GM21423 (cell line): Measurements from ENCODE around the gene ZNHIT6.

Experiments used
- ATAC-seq: cut with Tn5 transposase; IDR thresholded peaks from one replicate; pipeline ENCODE4 v1.9.1; 2021; ENCODE audit warnings: mild to moderate bottlenecking, moderate library complexity; ENCODE audit not compliant: unreplicated experiment

ZNHIT6 gene

DNA sequence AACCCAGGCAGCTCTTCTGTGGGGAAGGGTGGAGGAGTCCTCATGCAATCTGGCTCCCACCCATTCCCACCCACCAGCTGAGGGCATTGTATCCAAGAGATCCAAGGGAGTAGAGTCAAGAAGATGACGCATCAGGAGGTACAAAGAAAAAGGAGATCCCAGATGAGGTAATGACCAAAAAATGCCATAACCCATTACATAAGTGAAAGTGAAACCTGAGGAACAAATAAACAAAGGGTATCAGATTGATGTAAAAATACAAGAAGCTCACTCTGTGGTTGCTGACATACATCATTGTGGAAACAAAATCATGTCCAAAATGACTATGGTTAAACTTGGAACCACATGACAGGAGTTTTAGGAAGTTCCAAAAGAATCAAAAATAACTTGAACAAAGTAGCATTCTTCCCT, 85.2 kb downstream of the ZNHIT6 start:
- no peak for ATAC-seq

DNA sequence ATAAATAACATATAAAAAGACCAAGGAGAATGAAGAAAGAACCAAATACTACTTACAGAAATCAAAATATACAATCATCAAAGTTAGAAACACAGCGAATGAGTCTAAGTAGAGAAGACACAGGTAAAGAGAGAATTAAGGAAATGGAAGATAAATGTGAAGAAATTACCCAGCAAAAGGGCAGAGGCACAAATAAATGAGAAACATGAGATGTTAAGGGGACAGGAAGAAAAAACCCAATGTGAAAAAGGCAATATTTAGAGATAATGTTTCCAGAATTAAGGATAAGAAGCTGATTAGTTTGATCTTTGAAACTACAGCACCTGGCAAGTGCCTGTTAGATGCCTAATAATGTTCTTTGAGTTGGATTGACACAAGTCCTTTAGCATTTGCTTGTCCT, 86.8 kb downstream of the ZNHIT6 start:
- no peak for ATAC-seq

DNA sequence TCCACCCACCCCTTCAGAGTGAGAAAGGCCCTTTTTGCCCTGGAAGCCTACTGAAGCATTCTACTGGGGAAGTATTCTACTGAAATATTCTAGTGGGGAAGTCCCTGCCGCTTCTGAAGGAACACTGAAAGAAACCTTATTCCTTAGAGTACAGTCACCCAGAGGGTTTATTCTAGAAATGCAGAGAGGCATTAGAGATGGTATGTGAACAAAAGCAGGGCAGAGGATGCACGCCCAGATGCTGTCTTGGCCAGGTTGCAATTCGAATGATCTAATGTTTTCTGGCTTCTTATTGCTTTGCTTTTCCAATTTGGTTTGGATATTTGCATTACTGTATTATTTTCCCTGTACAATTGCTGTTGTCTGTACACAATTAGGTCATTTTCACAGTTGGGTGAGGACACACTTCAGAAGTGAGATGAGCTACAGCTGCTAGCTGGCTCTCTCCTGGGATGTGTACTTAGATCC, 90.6 kb downstream of the ZNHIT6 start:
- ATAC-seq: no peak

DNA sequence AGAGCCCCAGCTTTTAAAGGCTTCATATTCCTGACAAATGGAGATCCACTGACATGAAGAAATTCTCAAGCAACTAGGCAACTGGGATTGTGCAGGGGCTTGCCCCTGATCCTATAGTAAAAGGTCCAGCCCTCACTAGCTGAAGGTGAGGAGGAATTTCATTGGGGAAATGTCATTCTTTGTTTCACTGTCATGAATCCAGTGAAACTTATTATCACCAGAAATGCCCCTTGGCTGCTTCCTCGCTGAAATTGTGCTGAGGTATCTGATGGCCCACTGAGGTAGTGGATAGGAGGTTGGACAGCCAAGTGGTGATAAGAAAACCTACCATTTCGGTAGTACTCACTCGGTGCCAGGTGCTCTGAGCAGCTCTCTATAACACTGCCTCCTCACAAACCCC, 91.5 kb downstream of the ZNHIT6 start:
- ATAC-seq: no peak

DNA sequence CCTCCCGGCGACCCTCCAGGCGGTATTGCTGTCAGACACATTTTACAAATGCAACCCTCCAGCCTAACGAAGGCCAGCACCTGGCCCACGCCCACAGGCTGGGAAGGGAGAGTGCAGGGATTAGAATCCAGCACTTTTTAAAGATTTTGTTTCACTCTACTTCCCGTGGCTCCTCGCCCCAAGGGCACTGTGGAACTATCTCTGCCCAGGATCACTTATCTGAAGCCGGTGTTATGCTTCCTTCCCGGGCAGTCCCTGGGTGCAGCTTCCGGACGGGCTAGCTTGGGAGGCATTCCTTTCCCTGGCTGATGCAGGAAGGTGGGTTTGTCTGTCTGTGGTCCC, 91.9 kb downstream of the ZNHIT6 start:
- no peak for ATAC-seq

DNA sequence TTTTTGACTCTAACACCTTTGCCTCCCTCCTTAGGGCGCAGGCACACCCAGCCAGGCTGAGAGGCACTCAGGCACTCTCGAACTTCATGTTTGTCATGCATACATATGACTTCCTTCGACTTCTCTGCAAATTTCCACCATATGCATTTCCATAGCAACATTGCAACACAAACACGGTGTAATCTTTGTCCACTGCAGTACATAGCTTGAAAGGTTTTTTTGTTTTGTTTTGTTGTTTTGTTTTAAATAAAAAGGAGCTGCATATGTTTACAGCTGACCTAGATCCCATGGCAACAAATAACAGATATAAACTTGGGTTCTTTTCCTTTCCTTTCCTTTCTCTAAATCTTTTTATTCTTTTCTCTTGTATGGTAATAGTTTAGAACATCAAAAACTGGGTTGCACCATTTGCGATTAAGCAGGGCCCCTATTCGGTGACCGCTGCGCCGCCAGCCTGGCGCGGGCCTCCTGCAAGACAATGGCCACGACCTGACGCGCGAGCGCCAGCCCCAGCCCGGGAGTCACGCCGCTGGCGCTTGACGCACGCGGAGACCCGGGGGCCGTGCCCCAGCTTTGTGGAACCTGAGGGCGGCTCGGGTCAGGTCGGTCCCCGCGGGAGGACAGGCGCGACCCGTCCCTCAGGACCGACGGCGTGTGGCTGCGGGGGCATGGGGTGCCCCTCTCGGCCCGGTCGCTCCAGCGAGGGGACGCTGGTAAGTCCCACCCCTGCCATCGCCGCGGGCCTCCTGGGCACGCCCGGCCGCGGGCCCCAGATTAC, 92.5 kb downstream of the ZNHIT6 start:
- no peak for ATAC-seq

DNA sequence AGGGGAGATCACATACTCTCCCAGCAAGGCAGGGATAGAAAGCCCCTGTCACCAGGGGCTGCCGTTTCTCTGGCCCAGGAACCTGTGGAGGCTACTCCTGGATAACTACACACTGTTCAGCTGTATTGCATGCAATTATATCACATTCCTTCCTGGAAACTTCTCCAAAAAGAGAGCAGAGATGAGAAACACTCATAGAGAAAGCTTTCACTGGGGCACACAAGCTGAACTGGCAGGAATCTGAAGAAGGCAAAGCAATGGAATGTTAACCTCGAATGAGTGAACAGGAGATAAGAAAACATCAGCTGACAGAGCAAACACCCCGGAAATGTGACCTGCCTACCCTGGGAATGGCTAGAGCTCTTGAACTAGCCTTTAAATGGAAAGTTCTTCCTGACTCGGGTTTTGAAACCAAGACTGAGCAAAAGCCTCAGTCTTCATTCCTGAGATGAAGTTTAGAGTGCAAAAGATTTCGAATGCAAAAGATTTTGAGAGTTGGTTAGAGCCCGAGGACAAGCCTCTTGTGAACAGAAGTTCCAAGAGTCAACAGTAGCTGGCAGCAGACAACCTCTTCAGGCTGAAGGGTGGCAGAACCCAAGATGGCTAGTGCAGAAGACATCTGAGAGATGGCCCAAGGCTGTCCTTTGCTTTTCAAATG, 95.4 kb downstream of the ZNHIT6 start:
- no peak for ATAC-seq

DNA sequence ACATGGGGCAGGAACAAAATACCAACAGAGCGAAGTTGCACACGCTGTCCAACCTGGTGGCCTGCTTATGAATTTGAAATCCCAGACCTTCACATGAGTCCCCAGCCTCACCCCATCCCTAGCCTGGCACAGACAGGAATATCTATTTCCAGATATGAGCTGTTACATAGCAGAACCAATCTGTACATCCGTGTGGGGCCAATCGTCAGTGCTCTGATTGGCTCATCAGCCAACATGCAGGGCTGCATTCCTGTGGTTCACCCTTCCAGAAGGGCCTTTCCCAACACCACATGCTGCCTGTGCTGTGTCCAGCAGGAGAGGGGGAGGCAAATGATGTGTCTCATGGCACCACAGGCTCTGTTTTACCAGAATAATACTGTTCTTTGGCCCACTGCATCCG, 96.4 kb downstream of the ZNHIT6 start:
- no peak for ATAC-seq

DNA sequence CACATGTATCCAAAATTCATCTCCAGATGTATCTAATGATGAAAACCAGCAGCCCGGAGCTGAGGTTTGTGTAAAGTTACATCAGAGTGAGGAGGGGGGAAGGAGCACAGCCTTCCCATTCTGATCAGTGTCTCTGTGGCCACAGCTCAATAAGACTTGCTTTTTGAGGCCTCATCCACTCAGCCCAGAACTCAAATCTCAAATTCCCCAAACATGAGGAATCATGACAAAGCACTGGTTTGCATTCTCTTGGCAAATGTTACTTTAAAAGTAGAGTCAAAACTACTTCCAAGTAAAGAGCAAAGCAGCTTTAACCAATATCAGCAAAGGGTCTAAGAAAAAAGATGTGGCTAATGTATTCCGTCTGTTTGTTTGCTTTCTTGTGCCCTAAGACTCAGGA, 96.8 kb downstream of the ZNHIT6 start:
- no peak for ATAC-seq

DNA sequence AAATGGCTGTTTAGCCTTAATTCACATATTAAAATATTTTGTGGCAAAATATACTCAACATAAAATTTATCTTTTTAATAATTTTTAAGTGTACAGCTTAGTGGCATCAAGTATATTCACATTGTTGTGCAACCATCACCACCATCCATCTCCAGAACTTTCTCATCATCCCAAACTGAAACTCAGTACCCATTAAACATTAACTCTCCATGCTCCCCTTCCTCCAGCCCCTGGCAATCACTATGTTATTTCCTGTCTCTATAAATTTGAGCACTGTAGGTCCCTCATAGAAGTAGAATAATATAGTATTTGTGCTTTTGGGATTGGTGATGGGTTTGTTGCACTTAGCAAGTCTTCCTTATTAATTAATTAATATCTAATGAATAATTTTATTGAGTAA, 98.3 kb downstream of the ZNHIT6 start:
- ATAC-seq: no peak

DNA sequence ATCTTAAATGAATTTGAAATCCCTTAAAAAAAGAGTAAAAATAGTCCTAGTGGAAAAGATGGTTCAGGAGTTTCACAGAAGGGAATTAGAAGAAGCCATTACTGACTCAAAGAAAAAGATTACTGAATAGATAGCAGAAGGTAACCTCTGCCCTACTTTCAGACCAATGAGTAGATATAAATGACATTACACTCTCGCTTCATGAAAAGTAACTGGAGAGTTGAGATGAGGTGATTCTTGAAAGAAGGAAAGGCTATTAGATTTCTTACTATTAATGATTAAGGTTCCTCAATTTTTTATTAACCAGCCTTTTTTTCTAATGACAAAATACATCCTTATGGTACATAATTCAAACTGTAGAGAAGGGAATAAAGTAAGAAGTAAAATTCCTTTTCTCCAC, 99.4 kb downstream of the ZNHIT6 start:
- ATAC-seq: no peak

DNA sequence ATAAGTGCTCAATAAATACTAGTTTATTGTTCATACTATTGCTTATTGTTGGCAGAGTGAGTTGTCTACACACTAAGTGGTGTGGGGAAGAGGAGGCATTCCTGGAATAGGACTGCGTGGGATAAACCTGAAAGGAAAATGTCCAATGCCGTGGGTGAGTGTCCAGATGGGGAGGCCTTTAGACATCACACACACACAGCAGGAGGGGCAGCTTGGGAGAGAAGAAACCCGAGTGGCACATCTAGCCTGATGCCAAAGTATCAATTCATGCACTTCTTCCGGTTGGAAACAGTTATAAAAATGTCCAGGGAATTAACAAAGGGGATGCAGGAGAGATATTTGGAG, 100.3 kb downstream of the ZNHIT6 start:
- ATAC-seq: no peak

DNA sequence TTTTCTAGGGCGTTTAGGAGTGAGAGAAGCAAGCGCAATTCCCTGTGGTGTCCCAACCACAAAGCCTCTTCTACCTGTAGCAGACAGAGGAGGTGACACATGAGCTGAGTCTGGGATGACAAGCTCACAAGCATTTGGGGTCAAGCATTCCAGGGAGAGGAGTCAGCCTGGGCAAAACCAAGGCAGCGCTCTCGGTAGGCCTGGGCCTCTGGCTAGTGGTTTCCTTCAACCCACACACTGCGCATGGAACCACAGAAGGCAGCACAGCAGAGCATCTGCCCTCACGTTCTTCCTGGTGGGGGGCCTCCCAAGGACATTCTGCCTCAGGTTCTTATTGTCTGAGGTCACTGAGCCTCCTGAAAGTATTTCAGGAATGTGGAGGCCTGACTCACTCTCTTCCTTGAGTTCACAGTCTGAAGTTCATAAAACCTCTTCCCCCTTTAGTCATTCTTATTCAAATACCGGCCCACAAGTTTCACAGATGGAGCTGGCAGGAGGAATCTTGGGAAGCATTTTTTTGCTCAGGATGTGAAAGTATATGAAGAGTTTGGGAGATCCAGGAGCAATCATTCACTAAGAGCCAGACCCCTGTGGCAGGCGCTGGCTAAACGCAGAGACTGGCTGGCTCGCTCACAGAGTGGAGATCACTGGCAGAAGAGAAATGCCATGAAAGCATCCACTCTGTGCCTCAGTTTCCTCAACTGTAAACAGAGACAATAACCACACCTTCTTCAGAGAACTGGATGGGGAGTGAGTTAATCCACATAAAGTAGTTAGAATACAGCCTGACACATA, 100.9 kb downstream of the ZNHIT6 start:
- no peak for ATAC-seq

DNA sequence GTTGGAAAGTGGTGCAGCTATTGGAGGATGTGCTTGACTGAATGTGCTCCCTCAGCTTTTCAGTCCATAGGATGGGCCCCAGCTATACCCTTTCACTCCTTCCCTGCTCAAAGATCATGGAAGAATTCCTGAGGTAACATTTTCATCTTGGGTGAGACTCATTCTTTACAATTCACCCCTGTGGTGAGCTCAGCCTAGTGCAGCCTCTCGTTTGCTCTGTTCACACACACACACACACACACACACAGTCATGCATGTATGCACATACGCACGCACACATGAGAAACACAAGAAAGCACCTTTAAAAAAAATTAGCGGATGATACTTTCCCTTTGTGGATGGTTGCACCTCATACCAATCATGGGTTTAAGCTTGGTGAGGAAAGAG, 101.8 kb downstream of the ZNHIT6 start:
- no peak for ATAC-seq

DNA sequence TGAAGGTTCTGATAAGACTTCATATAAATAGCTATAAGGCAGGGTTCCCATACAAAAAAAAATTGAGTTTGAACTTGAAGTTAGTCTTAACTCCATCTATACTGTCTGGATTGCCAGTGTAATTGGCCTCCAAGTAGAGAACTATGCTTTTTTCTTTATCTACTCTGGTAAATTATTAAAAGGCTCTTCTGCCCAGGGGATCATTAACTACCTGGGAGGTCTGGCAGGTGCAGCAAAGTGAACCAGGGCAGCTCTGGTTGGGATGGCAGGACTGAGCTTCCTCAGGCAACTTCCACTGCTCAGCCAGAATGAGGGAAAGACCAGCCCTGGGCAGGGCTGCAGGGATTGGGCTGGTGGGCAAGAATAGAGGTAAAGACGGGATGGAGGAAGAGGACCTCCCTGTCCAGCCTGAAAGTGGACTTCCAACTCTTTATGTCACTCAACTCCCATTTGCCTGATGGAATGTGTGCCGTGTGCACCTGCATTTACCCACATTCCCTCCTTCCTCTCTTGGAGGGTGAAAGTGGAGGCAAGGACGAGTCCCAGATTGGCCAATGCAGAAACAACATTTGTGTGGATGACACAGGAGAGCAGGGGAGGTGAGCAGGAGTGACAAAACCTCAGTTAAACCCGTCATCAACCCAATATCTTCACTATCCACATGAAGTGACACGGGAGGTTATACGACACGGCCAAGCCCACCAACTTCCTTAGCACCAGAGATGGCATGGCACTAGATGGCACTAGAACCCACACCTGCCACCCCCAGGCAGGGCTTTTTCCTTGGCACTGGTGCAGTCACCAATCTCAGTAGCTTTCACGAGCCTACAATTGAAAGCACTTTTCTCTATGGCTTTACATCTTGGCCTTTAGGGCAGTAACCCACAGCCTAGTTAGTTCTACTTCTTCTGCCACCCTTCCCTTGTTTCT, 102.5 kb downstream of the ZNHIT6 start:
- no peak for ATAC-seq

DNA sequence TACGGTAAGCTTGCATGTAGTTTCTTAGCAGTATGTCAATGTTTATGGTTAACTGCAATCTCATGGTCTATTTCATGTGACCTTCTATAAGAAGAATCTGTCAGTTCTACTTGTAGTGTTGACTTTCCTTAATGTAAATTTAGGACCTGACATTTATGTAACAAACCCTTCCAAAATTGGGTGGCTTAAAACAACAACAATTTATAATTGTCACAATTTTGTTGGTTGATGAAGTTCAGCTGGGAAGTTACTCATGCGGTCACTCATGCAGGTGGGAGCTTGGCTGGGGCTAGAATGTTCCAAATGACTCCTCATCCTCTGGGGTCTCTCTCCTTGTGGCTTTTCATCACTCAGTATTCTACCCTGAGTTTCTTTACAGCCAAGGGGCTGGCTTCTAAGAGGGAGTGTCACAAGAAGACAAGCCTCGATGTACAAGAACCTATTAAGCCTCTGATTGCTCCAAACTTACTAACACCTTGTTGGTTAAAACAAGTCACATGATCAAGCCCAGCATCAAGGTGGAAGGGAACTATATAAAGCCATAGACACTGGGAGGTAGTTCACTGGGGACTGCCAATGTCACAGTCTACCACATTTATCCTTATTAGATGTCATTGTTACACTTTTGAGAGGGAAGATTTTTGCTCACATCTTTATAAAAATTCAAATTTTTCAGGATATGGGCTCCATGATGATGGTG, 103.8 kb downstream of the ZNHIT6 start:
- ATAC-seq: no peak

DNA sequence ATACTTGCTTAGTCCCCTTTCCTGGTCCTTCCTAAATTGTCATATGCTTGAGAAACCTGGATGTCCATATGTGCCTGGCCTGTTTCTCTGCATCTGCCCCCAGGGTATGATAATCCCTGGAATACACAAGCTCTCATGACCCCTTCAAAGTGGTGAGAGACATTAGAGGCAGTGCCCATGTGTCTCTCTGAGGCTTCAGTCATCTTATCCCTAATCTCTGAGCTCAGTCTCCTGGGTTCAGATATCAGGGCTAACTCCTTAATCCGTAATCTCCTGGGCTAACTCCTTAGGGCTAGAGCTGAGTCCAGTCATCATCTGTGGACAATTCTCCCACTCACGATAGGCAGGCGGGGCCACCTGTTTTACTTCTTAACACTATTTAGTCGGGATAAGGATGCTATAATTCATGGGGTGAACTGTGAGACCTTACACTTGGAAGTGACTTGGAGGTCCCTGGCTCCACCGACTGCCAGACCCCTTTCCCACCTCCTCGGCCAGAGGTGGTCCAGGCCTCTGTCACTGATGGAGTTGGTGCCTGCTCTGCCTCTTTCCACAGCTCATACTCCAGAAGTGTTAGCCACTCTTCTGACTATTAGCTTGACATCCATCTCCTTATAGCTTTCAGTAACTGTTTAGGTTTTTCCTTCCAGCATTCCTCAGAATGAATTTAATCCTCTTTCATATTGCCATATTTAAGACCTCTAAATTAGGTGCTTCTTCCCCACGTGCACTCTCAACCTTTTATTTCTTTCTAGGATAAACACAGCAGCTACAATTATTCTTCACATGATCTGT, 105.0 kb downstream of the ZNHIT6 start:
- no peak for ATAC-seq

DNA sequence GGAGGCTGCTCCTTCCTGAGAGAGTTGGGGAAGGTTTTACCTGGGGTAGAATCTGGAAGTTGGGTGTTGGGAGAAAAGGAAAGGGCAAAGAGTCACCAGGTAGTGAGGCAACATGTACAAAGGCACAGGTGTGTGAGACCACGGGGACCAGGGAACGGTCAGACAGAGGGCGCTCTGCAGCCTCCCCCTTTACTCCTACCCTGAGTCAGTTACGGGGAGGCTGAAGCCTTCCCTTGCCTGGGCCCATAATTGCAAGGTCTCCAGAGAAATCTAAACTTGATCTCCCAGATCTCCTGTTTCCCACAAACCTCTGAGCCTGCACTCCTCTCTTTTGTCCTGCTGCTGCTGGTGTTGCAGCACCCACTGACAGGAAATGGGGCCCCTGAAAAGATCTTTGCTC, 105.7 kb downstream of the ZNHIT6 start:
- ATAC-seq: no peak

DNA sequence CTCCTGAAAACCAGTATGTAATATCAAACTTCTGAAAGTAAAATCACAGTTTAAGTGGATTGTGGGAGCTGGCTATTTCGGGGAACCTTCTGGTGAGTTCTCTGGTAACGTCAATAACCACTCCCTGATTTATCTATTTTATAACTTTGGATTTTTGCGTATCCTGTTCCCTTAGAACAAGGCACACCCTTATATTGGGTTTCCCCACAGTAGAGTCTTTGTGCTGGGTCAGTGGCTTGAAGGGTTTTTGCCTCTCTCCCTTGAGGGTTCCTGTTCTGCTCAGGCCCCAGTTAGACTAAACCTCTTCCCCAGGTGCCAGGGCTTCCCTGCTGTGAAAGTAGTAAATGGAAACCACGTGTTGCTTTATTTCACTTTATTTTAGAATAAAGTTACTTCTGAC, 106.3 kb downstream of the ZNHIT6 start:
- ATAC-seq: no peak

DNA sequence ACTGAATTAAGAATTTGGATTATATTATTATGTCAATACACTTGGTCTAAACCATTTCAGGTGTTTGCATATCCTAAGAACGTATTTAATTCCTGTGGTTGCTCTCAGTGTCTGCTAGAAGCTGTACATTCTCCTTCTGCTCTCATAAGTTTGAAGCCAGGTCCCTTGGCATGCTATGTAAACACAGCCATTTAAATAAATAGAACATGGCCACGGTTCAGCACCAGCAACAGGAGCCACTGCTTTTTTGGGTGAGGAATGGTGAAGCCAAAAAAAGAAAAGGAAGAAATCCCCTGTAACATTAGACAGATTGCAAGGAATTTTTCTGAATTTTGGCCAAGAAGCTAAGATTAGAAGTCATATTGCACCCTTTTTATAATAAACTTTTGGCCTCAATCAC, 108.6 kb downstream of the ZNHIT6 start:
- ATAC-seq: no peak
